ENCODE data around the gene RNASE9.

DNA sequence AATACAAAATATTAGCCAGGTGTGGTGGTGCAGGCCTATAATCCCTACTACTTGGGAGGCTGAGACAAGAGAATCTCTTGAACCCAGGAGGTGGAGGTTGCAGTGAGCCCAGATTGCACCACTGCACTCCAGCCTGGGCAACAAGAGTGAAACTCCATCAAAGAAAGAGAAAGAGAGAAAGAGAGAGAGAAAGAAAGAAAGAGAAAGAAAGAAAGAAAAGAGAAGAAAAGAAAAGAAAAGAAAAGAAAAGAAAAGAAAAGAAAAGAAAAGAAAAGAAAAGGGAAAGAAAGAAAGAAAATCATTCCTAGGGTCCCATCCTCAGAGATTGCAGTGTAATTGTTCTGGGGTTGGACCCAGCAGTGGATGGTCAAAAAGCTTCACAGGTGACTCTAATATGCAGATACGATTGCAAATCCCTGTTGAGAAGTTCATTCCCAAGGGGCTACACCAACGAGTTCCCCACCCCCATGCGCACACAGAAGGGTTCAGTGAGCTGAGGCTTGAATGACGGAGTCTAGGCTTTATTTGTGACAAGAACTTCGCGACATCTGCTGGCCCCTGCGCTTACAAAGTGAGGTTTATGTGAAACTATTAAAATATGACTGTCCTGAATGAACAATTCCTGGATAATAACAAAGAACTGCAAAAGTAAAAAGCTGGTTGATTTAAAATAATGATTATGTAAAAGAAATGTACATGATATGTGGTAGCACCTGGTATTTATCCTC lies 47.7 kb upstream of the RNASE9 start:
- no peak for TF ChIP-seq FOXA2 (IDR thresholded peaks at IDR 0.05)
- TF ChIP-seq, protein P1, sequence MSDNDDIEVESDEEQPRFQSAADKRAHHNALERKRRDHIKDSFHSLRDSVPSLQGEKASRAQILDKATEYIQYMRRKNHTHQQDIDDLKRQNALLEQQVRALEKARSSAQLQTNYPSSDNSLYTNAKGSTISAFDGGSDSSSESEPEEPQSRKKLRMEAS (IDR thresholded peaks at IDR 0.05), result no peak
